Fibroblast of the aortic adventitia (primary cell): ENCODE measurements around the gene RADIL. TPM values are rescaled to one million over a fixed set of nuclear protein-coding genes. Genes with fewer than 3 reads are reported as not detected.

ENCODE experiments used
- DNase-seq: peaks from one replicate; pipeline ENCODE4 v3.0.0-alpha.2; 2010; ENCODE audit warnings: low read depth
- H3K4me3 ChIP-seq: 2 replicates; pipeline ENCODE4 v1.5.1; 2011; ENCODE audit warnings: low read depth, mild to moderate bottlenecking, control low read depth, low read length, moderate library complexity
- CTCF ChIP-seq: IDR thresholded peaks from 2 replicates; pipeline ENCODE4 v1.5.1; 2011; ENCODE audit warnings: mild to moderate bottlenecking, low read length, control low read depth, inconsistent platforms; ENCODE audit not compliant: insufficient read depth
- total RNA-seq: library from RNA; depleted of rRNA; stranded (reverse); fragments of >200 nt; gene quantifications from 2 replicates; pipeline ENCODE4 v1.2.3, GENCODE V29; 2012; ENCODE audit warnings: low replicate concordance

Gene RADIL
- total RNA-seq, 1 donor, result 1.4 TPM

- no peak for DNase-seq
- H3K4me3 ChIP-seq, result no peak overlapping the region
- no peak for TF ChIP-seq CTCF
These were observed 81.7 kb downstream of the RADIL start for GRCh38 chr7:4801839-4802231.

GRCh38 chr7:4800926-4801838 is 82.3 kb downstream of the RADIL start:
- DNase-seq, result no peak
- H3K4me3 ChIP-seq, result no peak overlapping the region
- no peak for TF ChIP-seq CTCF

GRCh38 chr7:4800487-4800886 is 83.0 kb downstream of the RADIL start:
- TF ChIP-seq CTCF, result no peak
- no peak for DNase-seq
- H3K4me3 ChIP-seq, result no peak overlapping the region

GRCh38 chr7:4799508-4800268 is 83.8 kb downstream of the RADIL start:
- no peak for TF ChIP-seq CTCF

GRCh38 chr7:4798706-4799235 is 84.7 kb downstream of the RADIL start:
- no peak for TF ChIP-seq CTCF
- no peak overlapping the region for H3K4me3 ChIP-seq
- no peak for DNase-seq

More at GRCh38 chr7:4799508-4800268, 83.8 kb downstream of the RADIL start:
- no peak overlapping the region for H3K4me3 ChIP-seq
- peak; percentile 28 for DNase-seq

- DNase-seq, result peak; percentile 37
- H3K4me3 ChIP-seq, result no peak overlapping the region
- peak; percentile 87 for TF ChIP-seq CTCF
These were observed 85.4 kb downstream of the RADIL start for GRCh38 chr7:4797858-4798705.
